Heart left ventricle (tissue), 16 donors: ENCODE results near the gene RALGPS1. TPM values are rescaled to one million over a fixed set of nuclear protein-coding genes. Genes with fewer than 3 reads are reported as not detected.

Experiments
- ATAC-seq, 4 donors: fragments of 200-7000 bp; cut with Tn5 transposase; one replicate each; pipeline ENCODE4 v1.9.1; 2020 to 2022; ENCODE audit warnings: moderate library complexity in 4 of 4, mild to moderate bottlenecking in 3 of 4, moderate number of reproducible peaks in 1 of 4
- DNase-seq, 5 donors: peaks; one replicate each; pipeline ENCODE4 v3.0.0-alpha.2; 2020
- H3K27ac ChIP-seq, 12 donors: fragments of 200-600 bp; sonication (generic) in 4 of 12; one replicate each; pipeline versions ENCODE4 v1.5.0 to v1.8.0; 2016 to 2022; ENCODE audit warnings: mild to moderate bottlenecking in 2 of 12
- H3K27me3 ChIP-seq, 9 donors: fragments of 200-600 bp; sonication (generic) in 2 of 9; one replicate each; pipeline versions ENCODE4 v1.5.1 to v1.8.0; 2016 to 2022; ENCODE audit warnings: mild to moderate bottlenecking in 3 of 9
- H3K36me3 ChIP-seq, 9 donors: fragments of 200-600 bp; sonication (generic) in 2 of 9; one replicate each; pipeline versions ENCODE4 v1.5.0 to v1.8.0; 2018 to 2022; ENCODE audit warnings: mild to moderate bottlenecking in 2 of 9
- H3K4me1 ChIP-seq, 12 donors: fragments of 200-600 bp; sonication (generic) in 4 of 12; one replicate each; pipeline versions ENCODE4 v1.5.0 to v1.8.0; 2016 to 2022; ENCODE audit warnings: mild to moderate bottlenecking in 3 of 12
- H3K4me3 ChIP-seq, 12 donors: fragments of 200-600 bp; sonication (generic) in 4 of 12; one replicate each; pipeline versions ENCODE4 v1.5.0 to v1.8.0; 2017 to 2022; ENCODE audit warnings: mild to moderate bottlenecking in 9 of 12, moderate library complexity in 4 of 12
- H3K9me3 ChIP-seq, 12 donors: fragments of 200-600 bp; sonication (generic) in 4 of 12; one replicate each; pipeline versions ENCODE4 v1.5.0 to v1.8.0; 2016 to 2022; ENCODE audit warnings: mild to moderate bottlenecking in 1 of 12
- POLR2A ChIP-seq, 2 donors: fragments of 450-650 bp; IDR thresholded peaks; one replicate each; pipeline ENCODE4 v1.6.1; 2017; ENCODE audit warnings: antibody characterized with exemption in 2 of 2, mild to moderate bottlenecking in 2 of 2, moderate library complexity in 2 of 2
- WGBS, 4 donors: extraction: QIAGEN DNeasy Blood & Tissue Kit in 2 of 4; methylation state at CpG; one replicate each; pipeline versions ENCODE4 v1.1.5 to v1.1.7; 2013 to 2018; 5-methylcytosine and 5-hydroxymethylcytosine counted together
- intact Hi-C, 10 donors: fragments of 100-400 bp; cut with DNase I; formaldehyde crosslinking; loops; one replicate each; pipeline versions ENCODE4 v1.11.1 to v1.14.2; 2022
- polyA plus RNA-seq, 2 donors: library from polyadenylated mRNA; stranded (reverse); fragments of 200-250 nt; gene quantifications; one replicate each; pipeline ENCODE4 v1.2.3, GENCODE V29; 2013
- total RNA-seq, 9 donors: library from RNA; depleted of rRNA in 2 of 9; stranded (reverse); fragments of >200 nt in 2 of 9; fragmentation: NEBNext Ultra II Directional in 3 of 9; extraction: Animal tissue kit (Norgen Biotek cat#: 25700) in 3 of 9; gene quantifications; one replicate each; pipeline versions ENCODE4 v1.1.0 to v1.2.4, GENCODE V29; 2016 to 2023
- TF ChIP-seq, protein P1 (sequence below), 12 donors: fragments of 200-600 bp; sonication (generic) in 4 of 12; IDR thresholded peaks; one replicate each; pipeline versions ENCODE4 v1.5.0 to v1.8.0; 2018 to 2022; ENCODE audit warnings: antibody characterized with exemption in 12 of 12, mild to moderate bottlenecking in 5 of 12
- donor health status: ischemic (EF 13 %, LVEDD 7.1; RV severe dilation, severe dysfunction).
- donor health status: healthy with polysubstance abuse.
- donor health status: DM: no; HTN: yes; CAD: no.
- donor health status: DM: no; HTN: no; CAD: no.
- donor health status: ischemic (EF 25% LVEDD 6.9; RV normal size, moderate dysfunction).
- donor health status: ischemic (EF 25% LVEDD 5.7; RV mildly dilated, moderate dysfunction).
- donor health status: healthy.
- donor health status: DM: yes; HTN: yes; CAD: no.
- donor health status: ischemic (EF 35%, LVEDD 5.7; RV mildly dilated, moderate dysfunction).
- donor health status: nonischemic (EF 11% LVEDD 7.7; RV severe dilation, severe dysfunction).
- donor health status: DM: yes; HTN: yes; CAD: no.
- donor health status: PGD.
- donor health status: ischemic (EF 29% LVEDD 5.4; RV normal size, mild dysfunction).
- donor health status: nonischemic (EF 23%, LVEDD 6.1; RV moderate dilation, normal function).

Gene RALGPS1
- total and polyA plus RNA-seq, 11 donors: 8.0 to 21.8 (median 14.4) TPM

DNA sequence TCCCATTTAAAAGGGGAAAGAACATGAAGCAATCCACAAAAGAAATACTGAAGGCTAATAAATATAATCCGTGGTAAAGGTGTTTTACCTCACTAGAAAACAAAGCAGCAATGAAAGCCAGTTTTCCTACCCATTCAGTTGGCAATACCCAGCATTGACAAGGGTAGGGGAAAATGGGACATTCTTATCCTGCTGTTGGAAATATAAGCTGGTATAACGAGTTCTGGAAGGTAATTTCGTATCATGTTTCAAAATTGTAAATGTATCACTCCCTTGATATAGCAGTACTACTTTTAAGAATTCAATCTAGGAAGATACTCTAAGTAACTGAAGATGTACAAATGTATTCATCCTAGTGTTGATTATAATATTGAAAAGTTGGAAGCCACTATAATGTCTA is 22.9 kb upstream of the RALGPS1 start:
- no peaks in the 10 kb centered on the region for H3K36me3 ChIP-seq
- WGBS, 4 donors: 83 to 90% (median 88%) methylated on average over 3 of the region's 3 CpGs
- no peaks in the 10 kb centered on the region for H3K27me3 ChIP-seq
- no peaks in the 10 kb centered on the region for H3K9me3 ChIP-seq
- no peak for TF ChIP-seq POLR2A (IDR thresholded peaks at IDR 0.05)
- TF ChIP-seq, protein P1, sequence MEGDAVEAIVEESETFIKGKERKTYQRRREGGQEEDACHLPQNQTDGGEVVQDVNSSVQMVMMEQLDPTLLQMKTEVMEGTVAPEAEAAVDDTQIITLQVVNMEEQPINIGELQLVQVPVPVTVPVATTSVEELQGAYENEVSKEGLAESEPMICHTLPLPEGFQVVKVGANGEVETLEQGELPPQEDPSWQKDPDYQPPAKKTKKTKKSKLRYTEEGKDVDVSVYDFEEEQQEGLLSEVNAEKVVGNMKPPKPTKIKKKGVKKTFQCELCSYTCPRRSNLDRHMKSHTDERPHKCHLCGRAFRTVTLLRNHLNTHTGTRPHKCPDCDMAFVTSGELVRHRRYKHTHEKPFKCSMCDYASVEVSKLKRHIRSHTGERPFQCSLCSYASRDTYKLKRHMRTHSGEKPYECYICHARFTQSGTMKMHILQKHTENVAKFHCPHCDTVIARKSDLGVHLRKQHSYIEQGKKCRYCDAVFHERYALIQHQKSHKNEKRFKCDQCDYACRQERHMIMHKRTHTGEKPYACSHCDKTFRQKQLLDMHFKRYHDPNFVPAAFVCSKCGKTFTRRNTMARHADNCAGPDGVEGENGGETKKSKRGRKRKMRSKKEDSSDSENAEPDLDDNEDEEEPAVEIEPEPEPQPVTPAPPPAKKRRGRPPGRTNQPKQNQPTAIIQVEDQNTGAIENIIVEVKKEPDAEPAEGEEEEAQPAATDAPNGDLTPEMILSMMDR (IDR thresholded peaks at IDR 0.05): no peak
- ATAC-seq: no peak
- intact Hi-C loops: no loop called here
- H3K4me1 ChIP-seq: no peaks in the 10 kb centered on the region
- DNase-seq: no peak
- H3K27ac ChIP-seq: no peak overlapping the region
- no peak overlapping the region for H3K4me3 ChIP-seq

DNA sequence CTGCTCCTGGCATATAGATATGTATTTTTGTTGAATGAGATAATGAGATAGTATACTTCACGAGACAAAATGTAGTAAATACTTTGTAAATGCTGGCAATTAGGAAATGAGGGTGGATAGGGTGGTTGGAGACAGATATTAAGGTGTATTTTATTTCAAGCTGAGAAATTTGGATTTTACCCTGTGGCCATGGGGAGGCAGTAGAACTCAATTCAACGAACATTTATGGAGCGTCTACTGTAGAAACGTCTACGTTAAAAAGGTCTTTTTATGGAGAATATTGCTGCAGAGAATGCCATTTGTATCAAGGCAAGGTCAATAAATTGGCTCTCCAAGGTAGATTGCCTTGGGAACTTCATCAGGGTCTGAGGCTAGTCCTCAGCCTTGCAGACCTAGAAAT is 21.5 kb upstream of the RALGPS1 start:
- WGBS, 4 donors: 39 to 62% (median 44%) methylated on average over 5 of the region's 5 CpGs
- Histone ChIP-seq H3K36me3 (no peaks in the 10 kb centered on the region), H3K4me3 (no peak overlapping the region), H3K9me3 (no peaks in the 10 kb centered on the region), H3K27me3 (no peaks in the 10 kb centered on the region), H3K27ac (no peak overlapping the region), H3K4me1 (no peaks in the 10 kb centered on the region)
- DNase-seq (no peak), ATAC-seq (no peak)
- intact Hi-C loops: no loop called here
- TF ChIP-seq POLR2A (IDR thresholded peaks at IDR 0.05): no peak
- TF ChIP-seq, protein P1 (IDR thresholded peaks at IDR 0.05): peak in 4 of 12 donors; percentile 19 to 34 (median 23)

DNA sequence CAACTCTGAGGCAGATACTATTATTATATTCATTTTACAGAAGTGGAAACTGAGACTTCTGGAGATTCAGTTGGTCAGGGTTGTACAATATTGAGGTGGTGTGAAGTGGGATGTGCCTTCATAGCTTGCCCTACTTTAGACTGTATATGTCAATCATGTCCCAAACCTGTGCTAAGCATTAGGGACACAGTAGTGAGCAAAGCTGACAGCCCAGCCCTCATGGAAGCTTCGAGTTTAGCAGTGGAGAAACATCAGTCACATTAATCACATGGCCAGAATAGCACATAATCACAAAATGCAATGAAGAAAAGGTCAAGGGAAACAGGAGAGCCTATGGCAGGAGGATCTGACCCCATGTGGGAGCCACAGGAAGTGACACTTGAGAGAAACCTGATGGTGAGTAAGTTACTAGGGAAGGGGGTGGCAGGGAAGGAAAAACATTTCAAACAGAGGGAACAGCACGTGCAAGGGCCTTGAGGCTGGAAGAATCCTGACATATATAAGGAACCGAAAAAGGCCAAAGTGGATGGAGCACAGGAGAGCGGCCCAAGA is 20.5 kb upstream of the RALGPS1 start:
- WGBS, 4 donors: 77 to 87% (median 81%) methylated on average over 4 of the region's 4 CpGs
- no peak overlapping the region for H3K27ac ChIP-seq
- ATAC-seq: no peak
- H3K4me1 ChIP-seq: no peaks in the 10 kb centered on the region
- H3K4me3 ChIP-seq: no peak overlapping the region
- no peaks in the 10 kb centered on the region for H3K27me3 ChIP-seq
- H3K9me3 ChIP-seq: no peaks in the 10 kb centered on the region
- H3K36me3 ChIP-seq: no peaks in the 10 kb centered on the region
- DNase-seq: no peak
- TF ChIP-seq, protein P1 (IDR thresholded peaks at IDR 0.05): no peak
- TF ChIP-seq POLR2A (IDR thresholded peaks at IDR 0.05): no peak
- intact Hi-C loops: no loop called here

DNA sequence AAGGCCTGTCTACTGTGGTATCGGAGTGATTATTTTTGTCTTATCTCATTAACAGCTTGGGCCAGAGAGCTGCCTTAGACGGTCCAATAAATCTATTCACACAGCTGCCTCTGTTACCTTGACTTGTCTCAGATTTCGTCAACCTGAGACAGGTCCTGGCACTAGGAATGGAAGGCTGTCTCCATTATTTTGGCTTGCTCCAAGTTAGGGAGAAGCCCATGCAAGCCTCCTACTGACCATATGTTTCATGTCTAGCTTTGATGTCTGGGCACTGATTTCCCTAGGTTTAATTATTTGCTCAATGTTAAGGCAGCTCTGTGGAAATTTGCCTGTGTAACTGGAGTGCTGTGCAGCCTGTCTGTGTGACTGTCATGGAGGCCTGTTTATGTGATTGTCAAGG is 12.4 kb upstream of the RALGPS1 start:
- Histone ChIP-seq H3K9me3 (peaks cover 0 to 12% (median 0%) of the 10 kb centered on the region in 12 donors), H3K27ac (no peak overlapping the region), H3K36me3 (no peaks in the 10 kb centered on the region), H3K4me3 (no peak overlapping the region), H3K27me3 (peaks cover 0 to 5% (median 0%) of the 10 kb centered on the region in 9 donors), H3K4me1 (no peaks in the 10 kb centered on the region)
- ATAC-seq (no peak), DNase-seq (no peak)
- TF ChIP-seq POLR2A (IDR thresholded peaks at IDR 0.05): no peak
- TF ChIP-seq, protein P1 (IDR thresholded peaks at IDR 0.05): no peak
- 70 to 75% (median 73%) methylated on average over 3 of the region's 3 CpGs for WGBS, 4 donors
- intact Hi-C loops: no loop called here
